ENCODE data around the gene HMCN1.

HMCN1 gene

GRCh38 chr1:185727726-185728125 is 6.5 kb upstream of the HMCN1 start:
- Histone ChIP-seq H3K4me2 (ENCODE audit: low read length) (no peak overlapping the region), H3K79me2 (ENCODE audit: control insufficient read depth, low read length) (no peaks in the 10 kb centered on the region), H3F3A (ENCODE audit: control insufficient read depth, insufficient read depth) (no peaks in the 10 kb centered on the region), H3K4me3 (ENCODE audit: low read length) (no peak overlapping the region), H3K9me2 (replicated peaks; ENCODE audit: control insufficient read depth, low read length) (no peaks in the 10 kb centered on the region), H3K27ac (ENCODE audit: low read depth, low read length) (no peak overlapping the region), H4K20me1 (ENCODE audit: control insufficient read depth, insufficient read depth, low read depth, low read length) (no peaks in the 10 kb centered on the region), H3K27me3 (ENCODE audit: control insufficient read depth, low read length) (no peaks in the 10 kb centered on the region; the same call in 1 of the 2 replicates), H3K9me3 (ENCODE audit: control insufficient read depth, insufficient read depth, low read length) (no peaks in the 10 kb centered on the region), H3K36me3 (ENCODE audit: control insufficient read depth, low read length) (no peaks in the 10 kb centered on the region), H3K4me1 (ENCODE audit: control insufficient read depth, low read length) (no peaks in the 10 kb centered on the region)
- TF ChIP-seq, protein P1, sequence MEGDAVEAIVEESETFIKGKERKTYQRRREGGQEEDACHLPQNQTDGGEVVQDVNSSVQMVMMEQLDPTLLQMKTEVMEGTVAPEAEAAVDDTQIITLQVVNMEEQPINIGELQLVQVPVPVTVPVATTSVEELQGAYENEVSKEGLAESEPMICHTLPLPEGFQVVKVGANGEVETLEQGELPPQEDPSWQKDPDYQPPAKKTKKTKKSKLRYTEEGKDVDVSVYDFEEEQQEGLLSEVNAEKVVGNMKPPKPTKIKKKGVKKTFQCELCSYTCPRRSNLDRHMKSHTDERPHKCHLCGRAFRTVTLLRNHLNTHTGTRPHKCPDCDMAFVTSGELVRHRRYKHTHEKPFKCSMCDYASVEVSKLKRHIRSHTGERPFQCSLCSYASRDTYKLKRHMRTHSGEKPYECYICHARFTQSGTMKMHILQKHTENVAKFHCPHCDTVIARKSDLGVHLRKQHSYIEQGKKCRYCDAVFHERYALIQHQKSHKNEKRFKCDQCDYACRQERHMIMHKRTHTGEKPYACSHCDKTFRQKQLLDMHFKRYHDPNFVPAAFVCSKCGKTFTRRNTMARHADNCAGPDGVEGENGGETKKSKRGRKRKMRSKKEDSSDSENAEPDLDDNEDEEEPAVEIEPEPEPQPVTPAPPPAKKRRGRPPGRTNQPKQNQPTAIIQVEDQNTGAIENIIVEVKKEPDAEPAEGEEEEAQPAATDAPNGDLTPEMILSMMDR (IDR thresholded peaks at IDR 0.05; ENCODE audit: low read depth, low read length, poor library complexity, severe bottlenecking) = no peak

GRCh38 chr1:185731446-185731845 is 2.7 kb upstream of the HMCN1 start:
- H3K9me3 ChIP-seq (ENCODE audit: control insufficient read depth, insufficient read depth, low read length) = no peaks in the 10 kb centered on the region
- H3K4me1 ChIP-seq (ENCODE audit: control insufficient read depth, low read length) = no peaks in the 10 kb centered on the region
- no peaks in the 10 kb centered on the region for H3K36me3 ChIP-seq (ENCODE audit: control insufficient read depth, low read length)
- H3K27ac ChIP-seq (ENCODE audit: low read depth, low read length) = no peak overlapping the region
- H3K79me2 ChIP-seq (ENCODE audit: control insufficient read depth, low read length) = no peaks in the 10 kb centered on the region
- no peak overlapping the region for H3K4me2 ChIP-seq (ENCODE audit: low read length)
- no peaks in the 10 kb centered on the region for H4K20me1 ChIP-seq (ENCODE audit: control insufficient read depth, insufficient read depth, low read depth, low read length)
- no peak overlapping the region for H3K4me3 ChIP-seq (ENCODE audit: low read length)
- H3K9me2 ChIP-seq (replicated peaks; ENCODE audit: control insufficient read depth, low read length) = no peaks in the 10 kb centered on the region
- H3F3A ChIP-seq (ENCODE audit: control insufficient read depth, insufficient read depth) = no peaks in the 10 kb centered on the region
- TF ChIP-seq, protein P1 (IDR thresholded peaks at IDR 0.05; ENCODE audit: low read depth, low read length, poor library complexity, severe bottlenecking) = no peak
- no peak for TF ChIP-seq EZH2phosphoT487 (IDR thresholded peaks at IDR 0.05; ENCODE audit: borderline replicate concordance, low read length)
- H3K27me3 ChIP-seq (ENCODE audit: control insufficient read depth, low read length) = no peaks in the 10 kb centered on the region; the same call in 1 of the 2 replicates

DNA sequence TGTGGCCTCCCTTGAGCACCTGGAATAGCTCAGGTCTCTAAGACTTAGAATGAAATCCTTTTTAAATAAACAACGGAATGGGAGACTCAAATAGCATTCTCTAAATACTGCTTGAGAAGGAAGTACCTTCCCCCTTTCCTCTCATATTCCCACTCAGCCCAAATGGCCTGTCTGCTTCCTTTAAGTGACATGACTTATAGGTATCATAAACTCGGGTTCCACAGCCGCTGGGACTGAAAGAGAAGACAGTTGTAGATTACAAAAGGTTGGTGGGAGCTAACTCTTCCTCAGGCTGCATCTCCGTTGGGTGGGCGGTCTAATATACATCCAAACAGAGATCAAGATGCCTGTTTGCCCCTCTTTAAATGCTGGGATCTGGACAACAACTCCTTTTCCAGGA is 1.2 kb upstream of the HMCN1 start:
- no peaks in the 10 kb centered on the region for H3K9me3 ChIP-seq (ENCODE audit: control insufficient read depth, insufficient read depth, low read length)
- no peak overlapping the region for H3K27ac ChIP-seq (ENCODE audit: low read depth, low read length)
- no peak overlapping the region for H3K4me3 ChIP-seq (ENCODE audit: low read length)
- H3K36me3 ChIP-seq (ENCODE audit: control insufficient read depth, low read length) = no peaks in the 10 kb centered on the region
- no peak overlapping the region for H3K4me2 ChIP-seq (ENCODE audit: low read length)
- no peaks in the 10 kb centered on the region for H3K4me1 ChIP-seq (ENCODE audit: control insufficient read depth, low read length)
- H3F3A ChIP-seq (ENCODE audit: control insufficient read depth, insufficient read depth) = no peaks in the 10 kb centered on the region
- TF ChIP-seq, protein P1 (IDR thresholded peaks at IDR 0.05; ENCODE audit: low read depth, low read length, poor library complexity, severe bottlenecking) = no peak
- no peak for TF ChIP-seq EZH2phosphoT487 (IDR thresholded peaks at IDR 0.05; ENCODE audit: borderline replicate concordance, low read length)
- no peaks in the 10 kb centered on the region for H3K79me2 ChIP-seq (ENCODE audit: control insufficient read depth, low read length)
- no peaks in the 10 kb centered on the region for H4K20me1 ChIP-seq (ENCODE audit: control insufficient read depth, insufficient read depth, low read depth, low read length)
- H3K27me3 ChIP-seq (ENCODE audit: control insufficient read depth, low read length) = no peaks in the 10 kb centered on the region; the same call in 1 of the 2 replicates
- H3K9me2 ChIP-seq (replicated peaks; ENCODE audit: control insufficient read depth, low read length) = no peaks in the 10 kb centered on the region

Data from DOHH2 (cell line).